Ovary (tissue), 3 donors: ENCODE results near the gene SALL4.

Experiments
- CTCF ChIP-seq, 3 donors: fragments of 450-650 bp in 2 of 3; fragments of 200-600 bp in 1 of 3; IDR thresholded peaks; one replicate each; pipeline versions ENCODE4 v1.5.1 to v1.8.0; 2016 to 2022; ENCODE audit warnings: antibody characterized with exemption in 3 of 3, mild to moderate bottlenecking in 1 of 3
- EP300 ChIP-seq: sonication (generic); formaldehyde crosslinking; IDR thresholded peaks from one replicate; pipeline ENCODE4 v1.6.1; 2017; ENCODE audit warnings: antibody characterized with exemption
- POLR2A ChIP-seq: fragments of 450-650 bp; IDR thresholded peaks from one replicate; pipeline ENCODE4 v1.6.1; 2017; ENCODE audit warnings: antibody characterized with exemption, mild to moderate bottlenecking, moderate library complexity
- donor health status: DM: no; HTN: no; CAD: no.

- TF ChIP-seq CTCF (IDR thresholded peaks at IDR 0.05), result no peak
- TF ChIP-seq POLR2A, result no peak
- TF ChIP-seq EP300, result no peak
Measured at GRCh38 chr20:51740838-51741237, 61.5 kb downstream of the SALL4 start.
